Activated CD4-positive, alpha-beta T cell treated with anti-CD3 and anti-CD28 coated beads, Interleukin-2, amount 50 U/mL, for 1 hour (primary cell): ENCODE results near the gene GP1BB.
"Not testable (repeated sequence)": the region's sequence is repeated elsewhere in the genome, so short reads cannot be mapped to it uniquely, and the experiment has no call there.

Experiments
- DNase-seq: peaks from one replicate; pipeline ENCODE4 v3.0.0-alpha.2; 2020

Gene GP1BB

DNA sequence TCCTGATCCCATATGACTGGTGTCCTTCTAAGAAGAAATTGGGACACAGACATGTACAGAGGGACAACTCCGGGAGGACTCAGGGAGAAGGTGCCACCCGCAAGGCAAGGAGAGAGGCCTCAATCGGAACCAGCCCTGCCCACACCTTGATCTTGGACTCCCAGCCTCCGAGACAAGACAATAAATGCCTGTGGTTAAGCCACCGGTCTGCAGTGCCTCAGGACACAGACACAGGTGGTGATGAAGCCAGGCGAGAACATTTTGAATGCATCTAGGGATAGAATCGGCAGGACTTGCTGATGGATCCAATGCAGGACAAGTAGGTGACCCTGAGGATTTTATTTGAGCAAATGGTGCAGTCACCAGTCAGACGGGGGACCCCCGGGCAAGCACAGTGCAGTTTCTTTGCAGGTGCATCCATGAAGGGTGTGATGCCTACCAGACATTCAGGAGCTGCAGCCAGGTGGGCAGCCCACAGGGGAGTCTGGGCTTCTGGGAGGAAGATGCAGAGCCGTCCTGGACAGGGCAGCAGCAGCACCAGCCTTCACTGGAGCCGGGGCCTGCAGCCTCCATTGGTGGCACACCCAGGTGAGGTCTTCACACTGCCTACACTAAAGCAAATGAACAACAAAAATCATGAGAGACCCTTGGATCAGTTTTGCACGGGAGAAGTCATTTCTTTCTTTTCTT lies 29.2 kb upstream of the GP1BB start:
- no peak for DNase-seq

DNA sequence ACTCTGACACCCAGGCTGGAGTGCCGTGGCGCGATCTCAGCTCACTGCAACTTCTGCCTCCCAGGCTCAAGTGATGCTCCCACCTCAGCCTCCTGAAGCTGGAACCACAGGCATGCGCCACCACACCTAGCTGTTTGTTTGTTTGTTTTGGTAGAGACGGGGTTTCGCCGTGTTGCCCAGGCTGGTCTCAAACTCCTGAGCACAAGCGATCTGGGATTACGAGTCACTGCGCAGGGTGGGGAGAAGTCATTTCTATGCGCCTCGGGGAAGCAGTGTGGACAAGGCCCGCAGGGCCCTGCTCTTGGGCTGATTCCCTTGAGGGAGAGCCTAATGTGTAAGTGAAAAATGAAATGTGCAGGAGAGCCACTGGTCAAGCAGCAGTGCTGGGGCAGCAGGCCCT lies 28.6 kb upstream of the GP1BB start:
- DNase-seq = no peak

DNA sequence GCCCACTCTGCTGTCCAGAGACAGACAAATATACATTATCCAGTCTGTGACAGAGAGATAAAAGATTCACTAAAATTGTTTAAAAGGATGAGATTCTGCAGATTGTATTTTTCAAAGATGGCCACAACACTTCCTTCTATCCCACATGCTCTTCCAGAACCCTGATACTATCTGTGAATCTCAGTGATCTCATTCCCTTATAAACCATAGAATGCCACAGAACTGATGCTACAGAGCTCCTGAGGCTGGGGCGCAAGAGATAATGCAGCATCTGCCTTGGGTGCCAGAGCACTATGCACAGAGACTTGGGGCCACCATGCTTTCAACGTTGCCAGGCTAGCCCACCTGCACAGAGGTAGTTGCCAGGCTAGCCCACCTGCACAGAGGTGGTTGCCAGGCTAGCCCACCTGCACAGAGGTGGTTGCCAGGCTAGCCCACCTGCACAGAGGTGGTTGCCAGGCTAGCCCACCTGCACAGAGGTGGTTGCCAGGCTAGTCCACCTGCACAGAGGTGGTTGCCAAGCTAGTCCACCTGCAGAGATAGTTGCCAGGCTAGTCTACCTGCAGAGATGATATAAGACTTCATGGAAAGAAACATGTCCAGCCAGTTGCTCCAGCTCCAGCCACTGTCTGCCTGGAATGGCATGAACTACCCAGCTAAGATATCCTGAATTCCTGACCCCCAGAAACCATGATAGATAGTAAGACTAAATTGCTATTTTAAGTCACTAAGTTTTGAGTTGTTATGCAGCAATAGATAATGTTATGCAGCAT lies 26.6 kb upstream of the GP1BB start:
- no peak for DNase-seq

GRCh38 chr22:19697871-19698270 lies 25.5 kb upstream of the GP1BB start:
- not testable (repeated sequence) for DNase-seq

GRCh38 chr22:19700790-19701419 lies 22.4 kb upstream of the GP1BB start:
- no peak for DNase-seq

DNA sequence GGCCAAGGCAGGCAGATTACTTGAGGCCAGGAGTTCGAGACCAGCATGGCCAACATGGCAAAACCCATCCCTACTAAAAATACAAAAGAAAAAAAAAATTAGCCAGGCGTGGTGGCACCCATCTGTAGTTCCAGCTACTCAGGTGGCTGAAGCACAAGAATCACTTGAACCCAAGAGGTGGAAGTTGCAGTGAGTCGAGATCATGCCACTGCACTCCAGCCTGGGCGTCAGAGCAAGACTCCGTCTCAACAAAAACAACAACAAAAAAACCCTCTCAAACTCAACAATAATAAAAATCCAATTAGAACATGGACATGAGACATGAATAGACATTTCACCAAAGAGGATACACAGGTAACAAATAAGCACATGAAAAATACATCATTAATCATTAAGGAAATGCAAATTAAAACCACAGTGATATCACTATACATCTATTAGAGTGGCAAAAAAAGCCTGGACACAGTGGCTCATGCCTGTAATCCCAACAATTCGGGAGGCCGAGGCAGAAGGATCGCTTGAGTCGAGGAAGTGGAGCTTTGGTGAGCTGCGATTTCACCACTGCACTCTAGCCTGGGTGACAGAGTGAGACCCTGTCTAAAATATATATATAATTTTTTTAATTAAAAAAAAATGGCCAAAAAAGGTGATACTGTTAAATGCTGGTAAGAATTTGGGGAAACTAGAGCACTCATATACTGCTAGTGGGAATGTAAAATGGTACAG lies 21.8 kb upstream of the GP1BB start:
- no peak for DNase-seq

- DNase-seq = no peak
Observed at GRCh38 chr22:19703869-19704268, 19.5 kb upstream of the GP1BB start.

DNA sequence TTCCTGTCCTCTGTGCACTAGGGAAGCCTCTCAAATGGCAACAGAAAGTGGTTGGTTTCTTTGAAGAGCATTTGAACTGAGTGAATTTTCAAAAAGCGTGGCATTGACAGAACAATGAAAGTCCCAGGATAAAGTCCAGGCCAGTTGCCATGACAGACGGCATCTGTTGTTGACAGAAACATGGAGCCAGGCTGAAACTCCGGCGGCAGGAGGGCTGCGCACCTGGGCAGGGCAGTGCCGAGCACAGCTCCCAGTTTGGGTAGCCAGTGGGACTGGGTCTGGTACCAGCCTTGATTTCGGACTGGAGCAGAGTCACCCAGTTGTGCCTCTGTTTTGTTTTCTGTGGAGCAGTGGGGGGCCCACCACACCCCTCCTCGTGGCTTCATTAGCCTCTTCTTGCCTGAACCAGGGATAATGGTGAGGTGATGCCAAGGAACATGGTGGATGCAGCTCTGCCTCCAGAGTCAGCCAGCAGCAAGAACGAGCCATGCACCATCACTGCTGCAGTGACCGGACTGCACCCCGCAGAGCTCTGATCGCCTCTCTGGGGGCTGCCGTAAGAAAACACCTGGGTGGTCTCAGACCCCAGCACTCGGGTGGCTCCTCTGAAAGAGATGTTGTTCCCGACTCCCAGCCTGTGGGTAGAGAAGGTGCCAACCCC lies 18.9 kb upstream of the GP1BB start:
- DNase-seq = no peak

DNA sequence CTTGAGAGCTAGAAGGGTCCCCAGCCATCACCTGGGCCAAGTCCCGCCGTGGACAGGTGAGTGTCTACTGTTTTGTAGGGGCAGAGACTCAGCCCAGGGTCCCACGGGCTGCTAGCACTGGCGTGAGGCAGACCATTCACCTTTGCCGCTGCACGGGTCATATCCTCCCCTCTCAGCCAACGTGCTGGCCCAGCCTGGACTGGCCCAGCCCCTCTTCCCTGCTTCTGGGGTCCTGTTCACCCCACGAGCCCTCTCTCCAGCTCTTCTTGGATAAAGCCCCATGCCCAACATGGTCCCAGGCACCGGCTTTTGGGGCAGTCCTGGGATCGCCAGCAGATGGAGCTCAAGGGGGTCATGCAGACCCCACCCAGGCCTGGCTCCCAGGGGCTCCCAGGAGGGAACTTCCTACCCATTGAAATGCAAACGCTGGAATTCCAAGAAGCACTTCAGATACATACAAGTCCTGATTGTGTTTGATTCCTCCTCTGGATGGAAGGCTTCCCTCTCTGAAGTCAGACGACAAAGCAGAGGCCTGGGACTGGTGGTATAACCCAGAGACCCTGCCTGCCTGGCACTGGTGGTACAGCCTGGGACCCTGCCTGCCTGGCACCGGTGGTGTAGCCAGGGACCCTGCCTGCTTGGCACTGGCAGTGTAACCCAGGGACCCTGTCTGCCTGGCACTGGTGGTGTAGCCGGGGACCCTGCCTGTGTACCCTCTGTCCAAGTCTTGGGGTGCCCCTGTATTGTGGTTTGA lies 18.0 kb upstream of the GP1BB start:
- DNase-seq = no peak

DNA sequence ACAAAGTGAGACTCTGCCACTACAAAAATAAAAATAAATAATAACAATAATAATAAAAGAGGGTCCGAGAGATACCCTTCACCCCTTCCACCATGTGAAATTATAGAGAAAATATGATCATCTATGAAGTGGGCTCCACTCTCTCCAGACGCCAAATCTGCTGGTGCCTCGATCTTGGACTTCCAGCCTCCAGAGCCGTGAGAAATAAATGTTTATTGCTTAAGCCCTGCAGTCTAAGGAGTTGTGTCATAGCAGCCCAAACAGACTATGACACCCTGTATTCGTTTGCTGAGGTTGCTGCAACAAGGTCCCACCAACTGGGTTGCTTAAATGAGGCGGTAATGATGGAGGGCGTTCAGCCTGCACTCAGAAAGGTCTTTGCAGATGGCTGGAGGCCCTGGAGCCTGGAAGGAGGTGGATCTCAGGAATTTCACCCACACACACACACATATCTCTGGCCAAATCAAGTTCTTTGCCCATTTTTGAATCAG lies 16.6 kb upstream of the GP1BB start:
- no peak for DNase-seq

- no peak for DNase-seq
Observed at GRCh38 chr22:19707347-19708290, 15.7 kb upstream of the GP1BB start.

DNA sequence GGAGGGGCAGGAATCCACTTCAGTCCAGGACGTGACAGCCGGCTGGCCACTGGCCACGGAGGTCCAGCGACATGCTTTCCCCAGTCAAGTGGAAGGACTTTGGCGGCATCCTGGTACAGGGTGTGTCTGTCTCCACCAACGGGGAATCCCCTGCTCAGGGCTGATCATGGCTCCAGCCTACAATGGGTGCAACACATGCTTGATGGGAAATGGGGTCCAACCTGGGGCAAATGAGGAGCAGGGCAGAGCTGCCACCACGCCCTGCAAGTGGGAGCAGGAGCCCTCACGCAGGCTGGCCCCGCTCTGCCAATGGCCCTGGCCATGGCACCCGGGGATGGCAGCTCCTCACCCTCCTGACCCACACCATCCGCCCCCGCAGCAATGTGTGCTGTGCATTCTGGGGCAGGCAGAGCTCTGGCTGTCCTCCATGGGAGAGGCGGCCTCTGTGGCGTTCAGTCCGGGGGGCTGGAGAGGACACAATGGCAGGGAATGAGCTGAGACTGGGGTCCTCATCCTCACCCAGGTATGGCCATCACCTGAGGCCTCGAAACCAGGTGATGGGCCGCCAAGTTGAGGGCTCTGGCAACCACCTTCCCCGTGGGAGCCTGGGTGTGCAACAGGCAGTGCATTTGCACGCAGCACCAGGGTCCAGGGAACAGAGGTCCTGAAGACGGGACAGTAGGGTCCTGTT lies 14.9 kb upstream of the GP1BB start:
- DNase-seq = no peak

GRCh38 chr22:19709063-19709769 lies 14.1 kb upstream of the GP1BB start:
- DNase-seq = no peak

GRCh38 chr22:19710020-19710768 lies 13.1 kb upstream of the GP1BB start:
- DNase-seq = no peak

GRCh38 chr22:19710769-19711106 lies 12.6 kb upstream of the GP1BB start:
- no peak for DNase-seq

DNA sequence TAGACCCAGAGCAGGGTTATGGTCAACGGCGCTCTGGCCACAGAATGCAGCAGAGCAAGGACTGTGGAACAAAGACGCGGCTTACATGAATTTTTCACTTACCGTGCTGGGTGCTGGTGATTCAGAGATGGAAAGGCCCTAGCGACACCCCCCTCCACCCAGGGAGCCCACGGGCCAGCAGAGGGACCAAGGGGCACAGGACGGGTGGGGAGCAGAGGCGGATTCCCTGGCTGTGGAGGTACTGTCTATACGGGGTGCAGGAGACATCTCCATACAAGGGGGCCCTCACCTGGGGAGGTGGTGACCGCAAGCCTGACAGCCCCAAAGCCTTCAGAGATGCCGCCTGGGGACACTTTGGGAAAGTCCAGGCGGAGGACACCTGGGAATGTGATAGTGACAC lies 10.1 kb upstream of the GP1BB start:
- DNase-seq = no peak

- no peak for DNase-seq
Observed at GRCh38 chr22:19713650-19714311, 9.6 kb upstream of the GP1BB start.
